Kidney (tissue), 22 donors: ENCODE results near the gene FAM222A. TPM values are rescaled to one million over a fixed set of nuclear protein-coding genes. Genes with fewer than 3 reads are reported as not detected.

Experiments used
- DNase-seq, 5 donors: peaks; one replicate each; pipeline ENCODE4 v3.0.0-alpha.2; 2013 to 2020
- FAIRE-seq: peaks from 2 replicates; lab custom pipeline; 2012; peaks lifted over from hg19 to GRCh38; lab: Jason Lieb, UNC
- H3K27ac ChIP-seq, 2 donors: one replicate each; pipeline ENCODE4 v1.7.0; 2013; ENCODE audit warnings: low read depth in 2 of 2, low read length in 2 of 2, inconsistent platforms in 1 of 2
- H3K27me3 ChIP-seq: one replicate; pipeline ENCODE4 v1.7.1; 2013; ENCODE audit warnings: low read length, inconsistent platforms; ENCODE audit not compliant: control insufficient read depth, insufficient read depth
- H3K36me3 ChIP-seq, 3 donors: one replicate each; pipeline versions ENCODE4 v1.7.0 to v1.7.1; 2013; ENCODE audit warnings: low read length in 3 of 3, control low read depth in 1 of 3, inconsistent platforms in 1 of 3; ENCODE audit not compliant: insufficient read depth in 3 of 3, control insufficient read depth in 2 of 3
- H3K4me1 ChIP-seq, 3 donors: one replicate each; pipeline versions ENCODE4 v1.7.0 to v1.7.1; 2013; ENCODE audit warnings: low read length in 3 of 3, inconsistent platforms in 1 of 3, low read depth in 1 of 3; ENCODE audit not compliant: control insufficient read depth in 2 of 3, insufficient read depth in 2 of 3
- H3K4me3 ChIP-seq, 3 donors: one replicate each; pipeline versions ENCODE4 v1.7.0 to v1.8.1; 2013; ENCODE audit warnings: low read length in 3 of 3, control low read depth in 1 of 3, inconsistent platforms in 1 of 3
- H3K9ac ChIP-seq, 3 donors: one replicate each; pipeline versions ENCODE4 v1.7.0 to v1.7.1; 2013; ENCODE audit warnings: low read length in 3 of 3, control low read depth in 1 of 3, inconsistent platforms in 1 of 3
- H3K9me3 ChIP-seq, 3 donors: one replicate each; pipeline versions ENCODE4 v1.7.0 to v1.7.1; 2013; ENCODE audit warnings: low read length in 3 of 3, control low read depth in 1 of 3, inconsistent platforms in 1 of 3; ENCODE audit not compliant: control insufficient read depth in 2 of 3, insufficient read depth in 1 of 3
- CTCF ChIP-seq: IDR thresholded peaks from 3 replicates; pipeline ENCODE4 v1.5.1; 2012; ENCODE audit warnings: mild to moderate bottlenecking, moderate library complexity, borderline replicate concordance; ENCODE audit not compliant: insufficient read depth; ENCODE audit errors: extremely low read depth
- intact Hi-C: fragments of 100-400 bp; cut with DNase I; formaldehyde crosslinking; loops from one replicate; pipeline ENCODE4 v1.11.1; 2022
- long read RNA-seq, 10 donors: library from polyadenylated mRNA in 1 of 10; unstranded in 1 of 10; transcript quantifications; one replicate each; pipeline ENCODE4 v2.0.0 and lab custom pipeline, GENCODE V29; 2021 to 2026
- polyA plus RNA-seq: library from polyadenylated mRNA; stranded (reverse); fragments of 350-450 nt; fragmentation: Illumina TruSeq; extraction: RNeasy Lipid Tissue Mini Kit (QIAGEN cat#74804); gene quantifications from one replicate; pipeline ENCODE4 v1.2.3, GENCODE V29; 2014; ENCODE audit warnings: low read depth, low replicate concordance; ENCODE audit not compliant: insufficient read depth
- total RNA-seq: library from RNA; stranded (reverse); fragmentation: NEBNext Ultra II Directional; extraction: Animal tissue kit (Norgen Biotek cat#: 25700); gene quantifications from one replicate; pipeline ENCODE4 v1.2.1, GENCODE V29; 2021
- donor health status: control.
- donor health status: control.
- donor health status: control.
- donor health status: control.
- donor health status: control.
- donor health status: DM: yes; HTN: yes; CAD: no.
- donor health status: Normal renal cell carcinoma (clear cell type).

Gene FAM222A
- 3.7 TPM for total RNA-seq
- polyA plus RNA-seq, result 12.5 TPM
- long read RNA-seq, donor 1, partial matches to known transcripts, result 0 of 2 reads
- long read RNA-seq, donor 1, other reads (novel, unspliced or antisense), result 0 of 2 reads
- long read RNA-seq, donor 2, partial matches to known transcripts, result 0 of 3 reads
- long read RNA-seq, donor 2, other reads (novel, unspliced or antisense), result 0 of 3 reads
- long read RNA-seq, donor 3, result 0 reads
- long read RNA-seq, donor 4, transcript FAM222A-202 (3 exons, 3,294 nt), result major isoform, 5 of 5 reads
- long read RNA-seq, donor 4, partial matches to known transcripts, result 0 of 5 reads
- long read RNA-seq, donor 4, other reads (novel, unspliced or antisense), result 0 of 5 reads
- long read RNA-seq, donor 5, result 0 reads
- long read RNA-seq, donor 6, result 0 reads
- long read RNA-seq, donor 7, partial matches to known transcripts, result 1 of 4 reads
- long read RNA-seq, donor 7, other reads (novel, unspliced or antisense), result 1 of 4 reads
- long read RNA-seq, donor 8, partial matches to known transcripts, result 0 of 2 reads
- long read RNA-seq, donor 8, other reads (novel, unspliced or antisense), result 0 of 2 reads
- long read RNA-seq, donor 9, partial matches to known transcripts, result 0 of 1 reads
- long read RNA-seq, donor 9, other reads (novel, unspliced or antisense), result 0 of 1 reads
- long read RNA-seq, donor 10, transcript FAM222A-202 (3 exons, 3,294 nt), result major isoform, 5 of 5 reads
- long read RNA-seq, donor 10, partial matches to known transcripts, result 0 of 5 reads
- long read RNA-seq, donor 10, other reads (novel, unspliced or antisense), result 0 of 5 reads

- TF ChIP-seq CTCF, result peak; percentile 14
- intact Hi-C loops, result no loop called here
- H3K9me3 ChIP-seq, result no peaks in the 10 kb centered on the region
- FAIRE-seq (peak; percentile 42), DNase-seq (peak; percentile 98 to 99 (median 99))
- peak within 1 kb of the TSS in 2 of 3 donors; percentile 43 to 69 for H3K9ac ChIP-seq
- no peaks in the 10 kb centered on the region for H3K27me3 ChIP-seq
- H3K36me3 ChIP-seq, result no peaks in the 10 kb centered on the region
- peak within 1 kb of the TSS in 2 of 3 donors; percentile 4 to 53 for H3K4me3 ChIP-seq
- H3K4me1 ChIP-seq, result peaks cover 0 to 17% (median 0%) of the 10 kb centered on the region in 3 donors
- H3K27ac ChIP-seq, result peak within 1 kb of the TSS; percentile 59 to 63
Measured at GRCh38 chr12:109713187-109714070, at the start of gene FAM222A. Gene FAM222A, plus strand, starts transcription at chr12:109713825. Its CDS starts 30,322 bp downstream, at chr12:109744147.

- FAIRE-seq (no peak), DNase-seq (no peak)
- Histone ChIP-seq H3K9ac (no peak overlapping the region), H3K27me3 (no peaks in the 10 kb centered on the region), H3K27ac (no peak overlapping the region), H3K4me1 (no peaks in the 10 kb centered on the region), H3K9me3 (no peaks in the 10 kb centered on the region), H3K4me3 (no peak overlapping the region), H3K36me3 (no peaks in the 10 kb centered on the region)
- intact Hi-C loops, result no loop called here
- no peak for TF ChIP-seq CTCF
Measured at GRCh38 chr12:109664402-109664801, 49.2 kb upstream of the FAM222A start.

GRCh38 chr12:109666068-109666467 is 47.6 kb upstream of the FAM222A start:
- Histone ChIP-seq H3K27me3 (no peaks in the 10 kb centered on the region), H3K9me3 (no peaks in the 10 kb centered on the region), H3K4me1 (no peaks in the 10 kb centered on the region), H3K27ac (no peak overlapping the region), H3K9ac (no peak overlapping the region), H3K4me3 (no peak overlapping the region), H3K36me3 (no peaks in the 10 kb centered on the region)
- no peak for TF ChIP-seq CTCF
- intact Hi-C loops, result no loop called here
- FAIRE-seq, result no peak
- DNase-seq, result peak in 1 of 5 donors; percentile 1
